Medulla oblongata (tissue), 1 donor: ENCODE data around the gene PI16.

Source experiments
- DNase-seq: peaks from one replicate; pipeline ENCODE4 v3.0.0-alpha.2; 2015; ENCODE audit errors: extremely low spot score

The PI16 gene

GRCh38 chr6:36957773-36958271, 3.3 kb downstream of the PI16 start:
- DNase-seq, result no peak

DNA sequence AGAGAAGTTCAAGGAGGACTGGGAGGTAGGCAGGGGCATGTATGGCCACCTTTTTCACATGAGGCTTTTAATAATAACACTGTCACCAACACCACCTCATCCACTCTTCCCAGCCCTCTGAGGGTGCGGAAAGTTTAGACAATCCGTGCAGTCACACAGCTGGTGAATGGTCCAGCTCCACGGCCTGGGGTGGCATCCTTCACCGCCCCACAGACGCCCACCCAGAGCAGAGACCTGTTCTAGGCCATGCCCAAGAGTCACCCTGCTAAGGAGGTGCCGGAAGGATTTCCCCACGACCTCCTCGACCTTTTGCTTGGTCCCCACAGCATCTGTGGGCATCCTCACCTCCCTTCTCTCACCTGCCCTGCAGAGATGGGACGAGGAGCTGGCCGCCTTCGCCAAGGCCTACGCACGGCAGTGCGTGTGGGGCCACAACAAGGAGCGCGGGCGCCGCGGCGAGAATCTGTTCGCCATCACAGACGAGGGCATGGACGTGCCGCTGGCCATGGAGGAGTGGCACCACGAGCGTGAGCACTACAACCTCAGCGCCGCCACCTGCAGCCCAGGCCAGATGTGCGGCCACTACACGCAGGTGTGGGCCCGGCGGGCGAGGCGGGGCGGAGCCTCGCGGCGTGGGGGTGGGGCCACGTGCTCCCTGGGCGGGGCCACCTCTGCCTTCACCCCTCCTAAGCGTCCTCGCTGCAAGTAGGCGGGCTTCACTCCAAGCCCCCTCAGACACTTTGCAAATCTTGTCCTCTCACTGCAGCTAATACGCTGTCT, 4.4 kb downstream of the PI16 start:
- no peak for DNase-seq

GRCh38 chr6:36959555-36960250, 5.2 kb downstream of the PI16 start:
- no peak for DNase-seq

- DNase-seq, result no peak
These were observed 7.2 kb downstream of the PI16 start for GRCh38 chr6:36961441-36962435.

GRCh38 chr6:36962874-36963273, 8.3 kb downstream of the PI16 start:
- DNase-seq, result peak; percentile 86

DNA sequence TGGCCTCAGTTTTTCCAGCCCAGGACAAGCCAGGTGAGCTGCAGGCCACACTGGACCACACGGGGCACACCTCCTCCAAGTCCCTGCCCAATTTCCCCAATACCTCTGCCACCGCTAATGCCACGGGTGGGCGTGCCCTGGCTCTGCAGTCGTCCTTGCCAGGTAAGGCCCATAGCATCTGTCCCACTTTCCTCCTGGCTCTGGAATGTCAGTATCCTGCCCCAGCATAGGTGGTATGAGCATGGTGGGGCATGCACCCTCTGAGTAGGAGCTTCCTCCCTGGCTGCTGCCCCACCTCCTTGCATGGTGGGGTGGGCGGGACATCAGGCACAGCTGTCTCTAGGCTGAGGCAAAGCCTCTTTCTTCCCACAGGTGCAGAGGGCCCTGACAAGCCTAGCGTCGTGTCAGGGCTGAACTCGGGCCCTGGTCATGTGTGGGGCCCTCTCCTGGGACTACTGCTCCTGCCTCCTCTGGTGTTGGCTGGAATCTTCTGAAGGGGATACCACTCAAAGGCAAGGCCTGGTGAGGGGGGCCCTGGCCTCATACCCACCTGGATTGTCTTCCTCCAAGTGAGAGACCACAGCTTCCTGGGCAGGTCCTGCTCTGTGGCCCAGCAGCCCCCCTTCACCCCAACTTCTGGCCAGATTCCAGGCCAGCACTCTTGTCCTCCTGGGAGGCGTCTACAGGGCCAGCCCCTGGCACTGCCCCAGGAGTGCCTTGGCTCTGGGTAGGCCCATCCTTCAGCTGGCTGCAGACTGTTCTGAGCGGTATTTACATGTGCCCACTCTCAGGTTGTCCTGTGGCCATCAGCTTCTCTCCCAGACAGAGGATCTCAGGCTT, 9.1 kb downstream of the PI16 start:
- no peak for DNase-seq

GRCh38 chr6:36964349-36964748, 9.8 kb downstream of the PI16 start:
- DNase-seq, result no peak

GRCh38 chr6:36964908-36965307, 10.4 kb downstream of the PI16 start:
- DNase-seq, result no peak

DNA sequence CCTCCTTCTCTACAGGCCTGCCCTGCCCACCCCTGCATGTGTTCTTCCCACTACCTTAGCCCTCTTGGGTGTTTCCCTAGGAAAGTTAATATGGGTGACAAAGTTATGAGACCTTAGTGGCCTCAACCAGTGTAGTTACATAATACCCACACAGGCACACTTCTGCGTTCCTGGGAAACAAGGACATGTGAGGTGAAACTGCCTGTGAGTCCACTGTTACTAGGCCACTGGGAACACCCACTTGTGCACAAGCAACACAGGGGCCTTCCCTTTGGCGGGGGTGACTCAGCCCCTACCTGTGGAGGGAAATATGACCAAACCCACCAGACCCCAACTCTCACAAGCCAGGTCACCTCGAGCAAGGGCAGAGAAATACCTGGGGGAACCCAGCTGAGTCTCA, 12.8 kb downstream of the PI16 start:
- no peak for DNase-seq

DNA sequence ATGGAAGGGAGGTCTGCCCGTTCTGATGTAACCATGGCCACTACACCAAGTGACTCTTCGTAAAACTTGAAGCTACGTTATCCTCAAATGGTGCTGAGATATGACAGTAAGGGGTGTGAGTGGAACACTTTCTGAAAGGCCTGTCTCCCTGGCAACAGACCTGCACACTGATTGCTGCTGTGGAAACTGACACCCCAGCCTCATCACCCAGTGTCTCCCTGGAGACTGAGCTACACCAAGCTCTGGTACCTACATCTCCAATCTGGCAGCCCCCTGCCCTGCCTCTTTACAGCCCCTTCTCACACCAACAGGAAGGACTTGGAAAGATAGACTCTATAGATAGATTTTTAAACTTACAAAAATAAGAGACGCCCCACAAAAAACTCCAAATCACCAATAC, 13.2 kb downstream of the PI16 start:
- no peak for DNase-seq

DNA sequence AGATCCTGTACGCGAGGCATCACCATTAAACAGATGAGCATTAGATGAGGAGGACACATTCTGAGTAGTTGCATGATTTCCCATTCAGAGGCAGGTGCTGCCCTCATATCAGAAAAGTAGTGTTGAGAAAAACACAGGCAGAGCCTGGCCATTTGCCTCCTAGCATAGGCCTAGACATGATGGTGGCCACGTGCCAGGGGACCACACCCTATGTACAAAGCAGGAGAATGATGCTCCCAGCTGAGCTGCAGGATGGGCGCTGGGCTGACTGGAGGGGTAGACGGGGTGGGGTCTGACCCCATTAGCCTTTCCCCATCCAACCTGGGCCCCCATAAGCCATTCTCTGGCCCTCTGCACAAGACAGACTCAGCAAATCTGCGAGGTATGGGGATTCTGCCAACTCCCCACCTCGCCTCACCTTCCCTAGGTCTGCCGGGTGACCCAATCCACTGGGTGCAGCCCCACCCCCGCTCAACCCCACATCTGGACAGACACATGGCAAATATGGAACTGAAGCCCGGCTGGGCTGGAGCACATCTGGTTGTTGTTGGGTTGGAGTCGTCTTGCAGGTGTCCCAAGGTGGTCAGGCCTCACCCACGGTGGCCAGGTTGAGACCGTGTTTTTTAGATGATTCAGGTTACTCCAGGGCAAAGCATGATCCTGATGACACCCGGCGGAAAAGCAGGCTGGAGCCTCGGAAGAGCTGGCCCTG, 13.9 kb downstream of the PI16 start:
- DNase-seq, result no peak

DNA sequence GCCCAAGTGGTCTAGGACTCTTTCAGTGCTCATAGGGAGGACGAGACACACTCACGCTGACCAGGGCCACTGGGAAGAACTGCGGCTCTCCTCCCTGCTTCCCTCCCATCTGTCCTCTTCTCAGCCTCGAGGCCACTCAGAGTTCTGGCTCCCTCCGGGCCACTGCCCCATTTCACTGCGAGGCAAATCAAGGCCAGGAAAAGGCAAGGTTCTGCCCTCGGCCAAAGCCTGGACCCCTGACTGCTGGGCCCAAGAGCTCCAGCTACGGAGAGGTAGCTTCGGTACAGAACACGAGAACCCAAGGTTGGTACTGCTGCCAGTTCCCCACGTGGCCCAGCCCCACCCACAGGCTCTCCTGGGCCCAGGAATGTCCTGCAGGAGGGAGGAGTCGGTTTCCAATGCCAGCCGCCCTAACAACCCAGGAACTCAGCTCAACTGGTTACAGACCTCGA, 14.7 kb downstream of the PI16 start:
- DNase-seq, result no peak

DNA sequence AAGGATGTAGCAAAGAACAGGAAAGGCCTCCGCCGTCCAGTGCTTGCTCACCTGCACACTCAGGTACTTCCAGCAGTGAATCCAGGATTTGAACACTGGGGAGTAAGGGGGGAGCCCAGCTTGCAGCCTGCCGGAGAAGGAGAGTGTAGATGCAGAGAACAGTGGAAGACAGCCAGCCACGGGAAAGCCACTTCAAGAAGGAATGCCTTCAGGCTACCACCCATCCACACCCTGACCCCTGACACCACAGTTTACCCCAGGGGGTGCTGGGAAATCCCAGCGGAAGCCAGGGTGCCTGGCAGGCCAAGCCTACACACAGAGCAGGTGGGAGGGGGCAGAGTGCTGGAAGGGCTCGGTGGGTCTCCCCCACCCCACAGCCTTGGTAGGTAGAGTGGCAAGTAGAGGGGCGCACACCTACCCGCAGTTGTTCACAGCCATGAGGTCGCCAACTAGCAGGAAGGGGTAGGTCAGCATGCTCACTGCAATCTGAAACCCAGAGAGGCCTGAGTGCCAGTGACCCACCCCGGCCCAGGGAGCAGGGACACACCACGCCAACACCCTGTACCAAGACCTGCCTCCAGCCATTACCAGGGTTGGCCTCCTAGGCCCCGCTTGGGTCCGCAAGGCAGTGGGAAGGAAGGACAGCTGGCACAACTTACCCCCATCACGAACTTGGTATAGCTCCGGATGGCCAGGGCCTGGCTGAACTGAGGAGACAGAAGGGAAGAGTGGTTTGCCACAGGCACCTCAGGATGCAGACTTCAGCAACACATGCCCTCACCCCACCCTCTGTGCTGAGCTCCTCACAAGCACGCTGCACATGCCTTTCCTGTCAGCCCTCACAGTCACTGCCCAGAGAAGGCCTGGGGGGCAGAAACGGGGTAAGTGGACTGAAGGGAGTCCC, 15.7 kb downstream of the PI16 start:
- DNase-seq, result no peak

- no peak for DNase-seq
These were observed 16.6 kb downstream of the PI16 start for GRCh38 chr6:36970892-36971842.

DNA sequence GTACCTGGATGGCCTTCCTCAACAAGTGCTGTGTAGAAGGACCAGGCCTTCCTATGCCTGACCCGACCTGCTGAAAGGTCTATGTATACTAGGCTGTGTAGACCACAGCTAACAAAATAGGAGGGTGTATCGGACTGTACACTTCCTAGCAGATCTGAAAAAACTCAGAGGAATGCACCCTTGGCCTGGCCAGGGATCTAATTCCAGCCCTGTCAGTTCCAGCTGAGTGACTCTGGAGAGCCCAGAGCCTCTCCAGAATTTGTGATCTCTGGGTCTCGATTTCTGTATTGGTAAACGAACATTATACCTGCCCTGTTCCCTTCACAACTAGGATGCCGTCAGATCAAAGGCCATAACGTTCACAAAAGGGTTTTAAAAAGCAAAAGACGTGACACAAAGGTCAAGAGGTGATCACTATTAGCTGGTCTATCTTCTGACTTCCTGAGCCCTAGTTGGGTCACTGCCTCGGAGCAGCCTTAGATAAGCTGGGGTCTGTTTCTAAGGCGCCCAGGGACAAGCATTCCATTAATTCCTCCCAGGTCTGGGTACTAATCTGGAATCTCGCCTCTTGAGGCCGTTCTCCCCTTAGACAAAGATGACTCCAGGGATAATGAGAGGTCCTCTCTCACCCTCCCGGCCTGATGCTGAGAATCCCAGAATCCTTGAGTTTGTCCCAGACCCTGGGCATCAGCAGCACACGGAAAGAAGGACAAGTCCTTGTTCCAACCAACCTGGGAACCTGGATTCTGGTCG, 17.6 kb downstream of the PI16 start:
- DNase-seq, result no peak

- DNase-seq, result no peak
These were observed 18.7 kb downstream of the PI16 start for GRCh38 chr6:36973190-36973589.

DNA sequence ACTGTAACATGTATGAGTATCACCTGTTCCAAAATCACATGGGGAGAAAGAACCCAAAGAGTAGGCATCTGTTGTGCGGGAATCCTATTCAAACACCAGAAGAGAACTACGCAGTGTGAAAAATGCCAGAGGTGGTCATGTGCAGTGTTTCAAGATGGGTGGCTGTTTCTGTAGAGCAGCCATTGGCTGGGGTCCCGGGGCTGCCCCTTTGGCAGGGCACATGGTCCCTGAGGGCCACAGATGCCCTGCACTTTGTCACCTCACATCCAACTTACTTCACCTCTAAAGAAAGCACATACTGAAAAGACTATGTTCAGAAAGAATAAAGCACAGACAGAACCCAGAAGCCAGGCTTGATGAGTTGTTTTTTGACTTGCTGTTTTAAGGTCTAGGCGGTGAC, 19.1 kb downstream of the PI16 start:
- DNase-seq, result no peak
